GM23248 (cell line): Measurements from ENCODE around the gene SVEP1. TPM values are rescaled to one million over a fixed set of nuclear protein-coding genes. Genes with fewer than 3 reads are reported as not detected.
A peak's percentile ranks its signal among the peaks of the same experiment; 100 is the strongest.
"Not testable (repeated sequence)": the region's sequence is repeated elsewhere in the genome, so short reads cannot be mapped to it uniquely, and the experiment has no call there.

Experiments
- DNase-seq: peaks from one replicate; pipeline ENCODE4 v3.0.0-alpha.2; 2015
- H2AFZ ChIP-seq: fragments of 200-600 bp; sonication (generic); 2 replicates; pipeline ENCODE4 v1.6.1; 2016; ENCODE audit warnings: antibody characterized with exemption
- H3F3A ChIP-seq: fragments of 200-600 bp; sonication (generic); 2 replicates; pipeline ENCODE4 v1.6.1; 2016; ENCODE audit warnings: mild to moderate bottlenecking, antibody characterized with exemption, mixed run types; ENCODE audit not compliant: insufficient read depth
- H3K27ac ChIP-seq: fragments of 200-600 bp; sonication (generic); 2 replicates; pipeline ENCODE4 v1.5.1; 2016; ENCODE audit warnings: mild to moderate bottlenecking
- H3K27me3 ChIP-seq: fragments of 200-600 bp; sonication (generic); replicated peaks from 2 replicates; pipeline ENCODE4 v1.6.1; 2016; ENCODE audit warnings: mild to moderate bottlenecking; ENCODE audit not compliant: insufficient read depth
- H3K36me3 ChIP-seq: fragments of 200-600 bp; sonication (generic); 2 replicates; pipeline ENCODE4 v1.6.1; 2016; ENCODE audit warnings: low read depth, mild to moderate bottlenecking
- H3K4me1 ChIP-seq: fragments of 200-600 bp; sonication (generic); 2 replicates; pipeline ENCODE4 v1.6.1; 2016; ENCODE audit warnings: mild to moderate bottlenecking; ENCODE audit not compliant: insufficient read depth
- H3K4me2 ChIP-seq: fragments of 200-600 bp; sonication (generic); one replicate; pipeline ENCODE4 v1.6.1; 2016; ENCODE audit warnings: mild to moderate bottlenecking; ENCODE audit not compliant: unreplicated experiment
- H3K4me3 ChIP-seq: fragments of 200-600 bp; sonication (generic); 2 replicates; pipeline ENCODE4 v1.5.1; 2016; ENCODE audit warnings: mild to moderate bottlenecking
- H3K79me2 ChIP-seq: fragments of 200-600 bp; sonication (generic); 2 replicates; pipeline ENCODE4 v1.6.1; 2016; ENCODE audit warnings: mild to moderate bottlenecking; ENCODE audit not compliant: insufficient read depth
- H3K9ac ChIP-seq: fragments of 200-600 bp; sonication (generic); 2 replicates; pipeline ENCODE4 v1.6.1; 2016; ENCODE audit warnings: mild to moderate bottlenecking
- H3K9me2 ChIP-seq: fragments of 200-600 bp; sonication (generic); 2 replicates; pipeline ENCODE4 v1.6.1; 2016; ENCODE audit warnings: mixed run types, mild to moderate bottlenecking, moderate library complexity; ENCODE audit not compliant: insufficient read depth
- H3K9me3 ChIP-seq: fragments of 200-600 bp; sonication (generic); one replicate; pipeline ENCODE4 v1.6.1; 2017; ENCODE audit warnings: low read depth
- H4K20me1 ChIP-seq: fragments of 200-600 bp; sonication (generic); 2 replicates; pipeline ENCODE4 v1.6.0; 2016; ENCODE audit not compliant: insufficient read depth
- EZH2 ChIP-seq: fragments of 200-600 bp; sonication (generic); IDR thresholded peaks from 2 replicates; pipeline ENCODE4 v1.6.1; 2018; ENCODE audit warnings: antibody characterized with exemption, mild to moderate bottlenecking; ENCODE audit not compliant: insufficient read depth, poor library complexity, severe bottlenecking
- EZH2phosphoT487 ChIP-seq: fragments of 200-600 bp; sonication (generic); IDR thresholded peaks from 2 replicates; pipeline ENCODE4 v1.6.1; 2018; ENCODE audit warnings: antibody characterized with exemption, moderate library complexity, mild to moderate bottlenecking, low read depth; ENCODE audit not compliant: insufficient read depth
- WGBS, 2 experiments: methylation state at CpG; one replicate each; pipeline ENCODE4 v1.1.6; 2015 to 2017; ENCODE audit warnings: low lambda C conversion rate in 2 of 2, low coverage in 1 of 2; ENCODE audit errors: missing lambda C conversion rate in 2 of 2; 5-methylcytosine and 5-hydroxymethylcytosine counted together
- in situ Hi-C: fragments of 300-500 bp; cut with MboI; formaldehyde crosslinking; loops from 2 replicates; pipeline ENCODE4 v1.15.0; 2020
- polyA plus RNA-seq: library from polyadenylated mRNA; unstranded; fragments of >200 nt; fragmentation: Nextera tagmentation; extraction: Ambion mirVana; gene quantifications from 2 replicates; pipeline ENCODE4 v1.2.1, GENCODE V29; 2016
- total RNA-seq: library from RNA; depleted of rRNA; stranded (reverse); fragments of >200 nt; shearing (Covaris generic); gene quantifications from 2 replicates; pipeline ENCODE4 v1.2.3, GENCODE V29; 2014

SVEP1 gene
- total and polyA plus RNA-seq, 2 experiments from 2014 or later: 13.6 to 47.3 TPM

DNA sequence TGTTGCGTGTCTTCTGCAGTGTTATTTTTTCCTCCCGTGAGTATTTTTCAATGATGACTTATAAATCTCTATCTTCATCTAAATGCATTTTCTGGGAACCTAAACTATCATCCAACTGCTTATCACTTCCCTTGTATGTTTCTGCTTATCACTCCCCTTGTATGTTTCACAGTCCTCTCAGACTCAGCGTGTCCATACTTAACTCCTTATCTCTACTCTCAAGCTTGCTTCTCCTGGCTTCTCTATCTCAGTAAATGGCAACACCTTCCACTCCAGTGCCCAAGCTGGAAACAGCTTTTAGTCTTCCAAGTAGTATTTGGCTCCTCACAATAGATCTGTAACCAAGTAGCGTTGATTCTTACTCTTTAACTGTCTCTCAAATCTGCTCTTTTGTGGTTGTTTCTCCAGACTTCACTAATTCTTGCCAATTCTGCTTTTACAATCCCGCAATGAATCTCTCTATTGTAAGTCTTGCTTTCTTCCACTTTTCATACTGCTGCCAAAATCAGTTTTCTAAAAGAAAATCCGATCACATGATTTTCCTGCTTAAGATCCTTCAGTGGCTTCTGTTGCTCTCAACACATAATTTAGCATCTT lies 208.0 kb downstream of the SVEP1 start:
- DNase-seq: no peak
- H3K79me2 ChIP-seq: no peaks in the 10 kb centered on the region
- 94 to 96% methylated on average over 6 of the region's 6 CpGs for WGBS, 2 experiments

GRCh38 chr9:110370315-110370714 lies 209.2 kb downstream of the SVEP1 start:
- WGBS, 2 experiments: 3 to 7% methylated on average over 3 of the region's 3 CpGs
- DNase-seq: peak; percentile 53
- peaks cover 10% of the 10 kb centered on the region for H3K4me1 ChIP-seq

More for the DNA sequence above, 208.0 kb downstream of the SVEP1 start:
- Histone ChIP-seq H2AFZ (no peak overlapping the region), H3K27ac (no peak overlapping the region), H3F3A (peaks cover 5% of the 10 kb centered on the region; the same call in 1 of the 2 replicates), H3K27me3 (no peaks in the 10 kb centered on the region), H3K4me3 (no peak overlapping the region), H3K9me3 (no peaks in the 10 kb centered on the region), H3K9me2 (no peaks in the 10 kb centered on the region), H3K4me1 (peaks cover 10% of the 10 kb centered on the region), H3K4me2 (no peak overlapping the region), H3K36me3 (peaks cover 46% of the 10 kb centered on the region), H4K20me1 (no peaks in the 10 kb centered on the region; the same call in 1 of the 2 replicates), H3K9ac (no peak overlapping the region)
- in situ Hi-C loops: no loop called here
- TF ChIP-seq EZH2: no peak
- TF ChIP-seq EZH2phosphoT487: no peak

GRCh38 chr9:110364451-110364850 lies 215.1 kb downstream of the SVEP1 start:
- no peak overlapping the region for H3K27ac ChIP-seq
- no peak overlapping the region for H3K4me3 ChIP-seq
- H3K4me2 ChIP-seq: no peak overlapping the region
- H3K79me2 ChIP-seq: no peaks in the 10 kb centered on the region
- H3K9ac ChIP-seq: no peak overlapping the region
- no peak overlapping the region for H2AFZ ChIP-seq
- H3K9me3 ChIP-seq: no peaks in the 10 kb centered on the region
- no peaks in the 10 kb centered on the region; the same call in 1 of the 2 replicates for H3F3A ChIP-seq
- no peaks in the 10 kb centered on the region for H3K27me3 ChIP-seq
- H3K9me2 ChIP-seq: no peaks in the 10 kb centered on the region
- TF ChIP-seq EZH2phosphoT487 (no peak), EZH2 (no peak)
- no peaks in the 10 kb centered on the region for H3K4me1 ChIP-seq
- H4K20me1 ChIP-seq: no peaks in the 10 kb centered on the region; the same call in 1 of the 2 replicates
- DNase-seq: no peak
- in situ Hi-C loops: no loop called here
- H3K36me3 ChIP-seq: peaks cover 17% of the 10 kb centered on the region; the same call in 1 of the 2 replicates
- WGBS, 2 experiments: 97 to 100% methylated on average over 2 of the region's 2 CpGs

More at GRCh38 chr9:110370315-110370714, 209.2 kb downstream of the SVEP1 start:
- Histone ChIP-seq H4K20me1 (no peaks in the 10 kb centered on the region; the same call in 1 of the 2 replicates), H3K4me2 (no peak overlapping the region), H3K9me3 (no peaks in the 10 kb centered on the region), H2AFZ (no peak overlapping the region), H3K36me3 (peaks cover 52% of the 10 kb centered on the region), H3K4me3 (no peak overlapping the region), H3K27ac (no peak overlapping the region), H3K9me2 (no peaks in the 10 kb centered on the region), H3K9ac (no peak overlapping the region), H3K79me2 (no peaks in the 10 kb centered on the region), H3F3A (peaks cover 5% of the 10 kb centered on the region; the same call in 1 of the 2 replicates), H3K27me3 (no peaks in the 10 kb centered on the region)
- in situ Hi-C loops: no loop called here
- TF ChIP-seq EZH2phosphoT487 (peak; percentile 86; the same call in 1 of the 2 replicates), EZH2 (no peak)

GRCh38 chr9:110358992-110359391 lies 220.5 kb downstream of the SVEP1 start:
- H2AFZ ChIP-seq, H3K79me2 ChIP-seq, H3K9me3 ChIP-seq, H3K4me3 ChIP-seq, H3K27me3 ChIP-seq, H4K20me1 ChIP-seq, H3K9ac ChIP-seq, H3K9me2 ChIP-seq, H3K4me1 ChIP-seq, H3K4me2 ChIP-seq, DNase-seq, H3F3A ChIP-seq, in situ Hi-C loops, H3K27ac ChIP-seq, H3K36me3 ChIP-seq: not testable (repeated sequence)
- 90 to 100% methylated on average over 1 to 2 of the region's 2 CpGs for WGBS, 2 experiments
